Ishikawa (cell line): ENCODE results near the gene CHURC1.

Experiments used
- TF ChIP-seq, protein P1 (sequence below): IDR thresholded peaks from 2 replicates; pipeline ENCODE4 v1.6.1; 2012; ENCODE audit warnings: low read depth, mild to moderate bottlenecking
- TF ChIP-seq, protein P2 (sequence below): IDR thresholded peaks from 2 replicates; pipeline ENCODE4 v1.6.1; 2012

DNA sequence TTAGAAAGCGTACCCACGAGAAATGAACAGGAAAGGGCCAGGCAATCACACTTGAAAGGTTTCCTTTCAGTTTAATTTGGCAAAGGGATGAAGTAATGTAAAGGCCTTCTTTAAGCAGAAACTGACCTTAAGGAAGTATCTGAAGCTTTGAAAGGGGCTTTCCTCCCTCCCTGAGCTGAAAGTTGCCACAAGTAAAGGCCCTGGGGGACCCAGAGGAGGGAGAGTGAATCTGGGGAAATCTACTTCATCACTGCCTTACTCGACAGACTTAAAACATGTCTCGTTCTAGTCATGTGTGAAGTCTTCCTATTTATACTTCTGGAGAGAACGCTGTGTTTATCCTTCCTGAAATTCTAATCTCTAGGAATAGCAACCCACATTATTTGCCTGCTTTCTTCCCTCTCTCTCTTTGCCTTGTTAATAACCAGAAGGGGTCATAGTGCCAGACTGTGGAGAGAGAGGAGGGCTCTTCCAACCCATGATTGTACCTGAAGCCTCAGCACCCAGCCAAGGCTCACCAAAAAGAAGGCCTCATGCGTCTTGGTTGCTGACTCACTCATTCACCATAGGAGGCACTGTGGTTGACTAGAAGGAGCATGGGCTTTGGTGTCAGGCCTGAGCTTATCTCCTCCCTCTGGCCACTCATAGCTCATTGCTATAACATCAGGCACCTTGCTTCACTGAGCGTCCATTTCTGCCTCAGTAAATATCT lies 38.5 kb downstream of the CHURC1 start:
- TF ChIP-seq, protein P1, sequence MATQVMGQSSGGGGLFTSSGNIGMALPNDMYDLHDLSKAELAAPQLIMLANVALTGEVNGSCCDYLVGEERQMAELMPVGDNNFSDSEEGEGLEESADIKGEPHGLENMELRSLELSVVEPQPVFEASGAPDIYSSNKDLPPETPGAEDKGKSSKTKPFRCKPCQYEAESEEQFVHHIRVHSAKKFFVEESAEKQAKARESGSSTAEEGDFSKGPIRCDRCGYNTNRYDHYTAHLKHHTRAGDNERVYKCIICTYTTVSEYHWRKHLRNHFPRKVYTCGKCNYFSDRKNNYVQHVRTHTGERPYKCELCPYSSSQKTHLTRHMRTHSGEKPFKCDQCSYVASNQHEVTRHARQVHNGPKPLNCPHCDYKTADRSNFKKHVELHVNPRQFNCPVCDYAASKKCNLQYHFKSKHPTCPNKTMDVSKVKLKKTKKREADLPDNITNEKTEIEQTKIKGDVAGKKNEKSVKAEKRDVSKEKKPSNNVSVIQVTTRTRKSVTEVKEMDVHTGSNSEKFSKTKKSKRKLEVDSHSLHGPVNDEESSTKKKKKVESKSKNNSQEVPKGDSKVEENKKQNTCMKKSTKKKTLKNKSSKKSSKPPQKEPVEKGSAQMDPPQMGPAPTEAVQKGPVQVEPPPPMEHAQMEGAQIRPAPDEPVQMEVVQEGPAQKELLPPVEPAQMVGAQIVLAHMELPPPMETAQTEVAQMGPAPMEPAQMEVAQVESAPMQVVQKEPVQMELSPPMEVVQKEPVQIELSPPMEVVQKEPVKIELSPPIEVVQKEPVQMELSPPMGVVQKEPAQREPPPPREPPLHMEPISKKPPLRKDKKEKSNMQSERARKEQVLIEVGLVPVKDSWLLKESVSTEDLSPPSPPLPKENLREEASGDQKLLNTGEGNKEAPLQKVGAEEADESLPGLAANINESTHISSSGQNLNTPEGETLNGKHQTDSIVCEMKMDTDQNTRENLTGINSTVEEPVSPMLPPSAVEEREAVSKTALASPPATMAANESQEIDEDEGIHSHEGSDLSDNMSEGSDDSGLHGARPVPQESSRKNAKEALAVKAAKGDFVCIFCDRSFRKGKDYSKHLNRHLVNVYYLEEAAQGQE = no peak
- TF ChIP-seq, protein P2, sequence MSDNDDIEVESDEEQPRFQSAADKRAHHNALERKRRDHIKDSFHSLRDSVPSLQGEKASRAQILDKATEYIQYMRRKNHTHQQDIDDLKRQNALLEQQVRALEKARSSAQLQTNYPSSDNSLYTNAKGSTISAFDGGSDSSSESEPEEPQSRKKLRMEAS = no peak
